ENCODE results near the gene HIPK2.

GRCh38 chr7:139720705-139721231 is 57.0 kb downstream of the HIPK2 start:
- no peak for TF ChIP-seq POLR2A (IDR thresholded peaks at IDR 0.05)
- TF ChIP-seq CTCF (IDR thresholded peaks at IDR 0.05) = no peak
